GM12878 (cell line): Measurements from ENCODE around the gene NFYA. TPM values are rescaled to one million over a fixed set of nuclear protein-coding genes. Genes with fewer than 3 reads are reported as not detected.
A peak's percentile ranks its signal among the peaks of the same experiment; 100 is the strongest.

Experiments
- ATAC-seq: fragments of 200-7000 bp; cut with Tn5 transposase; 3 replicates; pipeline ENCODE4 v1.9.1; 2020; ENCODE audit warnings: mild to moderate bottlenecking, moderate library complexity
- BruUV-seq: library from RNA; stranded (reverse); fragments of 400-500 nt; replicated peaks from 2 replicates; lab custom pipeline; 2021; lab: Mats Ljungman, UMichigan
- CTCF ChIA-PET: fragments of 300-600 bp; sonication (Branson Sonifier 250); formaldehyde crosslinking; extraction: SDS; loops from one replicate; lab custom pipeline; 2021; ENCODE audit warnings: inconsistent platforms; lab: Yijun Ruan, JAX
- POLR2A ChIA-PET: fragments of 350-600 bp; formaldehyde crosslinking; extraction: SDS; loops from one replicate; lab custom pipeline; 2021; ENCODE audit warnings: inconsistent platforms; lab: Charles Lee
- RAD21 ChIA-PET: fragments of 300-600 bp; sonication (Branson Sonifier 250); formaldehyde crosslinking; loops from one replicate; lab custom pipeline; 2023; ENCODE audit warnings: antibody characterized with exemption; ENCODE audit not compliant: unreplicated experiment; lab: Charles Lee
- SMC1A ChIA-PET: fragments of 300-600 bp; sonication (Branson Sonifier 250); formaldehyde crosslinking; loops from one replicate; lab custom pipeline; 2023; ENCODE audit not compliant: unreplicated experiment, uncharacterized antibody; lab: Charles Lee
- DNase-seq: peaks from one replicate; pipeline ENCODE4 v3.0.0-alpha.2; 2011; ENCODE audit warnings: low read depth, low spot score
- FAIRE-seq: peaks from 3 replicates; lab custom pipeline; 2011; peaks lifted over from hg19 to GRCh38; lab: Jason Lieb, UNC
- H2AFZ ChIP-seq: 2 replicates; pipeline ENCODE4 v1.6.0; 2011; ENCODE audit warnings: low read depth, low read length, control low read depth; ENCODE audit not compliant: control insufficient read depth
- H3K27ac ChIP-seq: 2 replicates; pipeline ENCODE4 v1.5.1; 2011; ENCODE audit warnings: control low read depth; ENCODE audit not compliant: control insufficient read depth, insufficient read depth
- H3K27me3 ChIP-seq, 2 experiments: replicated peaks in 1 of 2; 2 replicates each; pipeline versions ENCODE4 v1.6.0 to v1.6.1; 2011; ENCODE audit warnings: low read length in 1 of 2; ENCODE audit not compliant: control insufficient read depth in 2 of 2, insufficient read depth in 2 of 2
- H3K36me3 ChIP-seq, 2 experiments: 2 replicates each; pipeline ENCODE4 v1.5.1; 2011; ENCODE audit warnings: low read length in 1 of 2; ENCODE audit not compliant: control insufficient read depth in 2 of 2, insufficient read depth in 2 of 2
- H3K4me1 ChIP-seq: 2 replicates; pipeline ENCODE4 v1.6.1; 2011; ENCODE audit warnings: mild to moderate bottlenecking, low read length, moderate library complexity, mixed read lengths; ENCODE audit not compliant: control insufficient read depth, insufficient read depth
- H3K4me2 ChIP-seq: 2 replicates; pipeline ENCODE4 v1.6.0; 2011; ENCODE audit warnings: control low read depth; ENCODE audit not compliant: control insufficient read depth, insufficient read depth
- H3K4me3 ChIP-seq: fragments of 200-600 bp; sonication (generic); 2 replicates; pipeline ENCODE4 v1.5.1; 2016
- H3K79me2 ChIP-seq: 2 replicates; pipeline ENCODE4 v1.6.0; 2011; ENCODE audit warnings: low read length; ENCODE audit not compliant: control insufficient read depth, insufficient read depth
- H3K9ac ChIP-seq: 2 replicates; pipeline ENCODE4 v1.8.0; 2011; ENCODE audit warnings: low read length, control low read depth, mixed read lengths; ENCODE audit not compliant: control insufficient read depth, insufficient read depth
- H3K9me3 ChIP-seq: replicated peaks from 3 replicates; pipeline ENCODE4 v1.5.1; 2011; ENCODE audit warnings: mild to moderate bottlenecking, low read length; ENCODE audit not compliant: control insufficient read depth, insufficient read depth
- H4K20me1 ChIP-seq: 2 replicates; pipeline ENCODE4 v1.6.0; 2011; ENCODE audit not compliant: control insufficient read depth, insufficient read depth
- BCLAF1 ChIP-seq: fragments of 450-650 bp; IDR thresholded peaks from 2 replicates; pipeline ENCODE4 v1.6.1; 2017; ENCODE audit warnings: antibody characterized with exemption, mild to moderate bottlenecking, moderate library complexity
- CEBPB ChIP-seq, 2 experiments: fragments of 150-350 bp in 1 of 2; IDR thresholded peaks; 2 replicates each; pipeline ENCODE4 v1.6.1; 2012 to 2014; ENCODE audit warnings: low read depth in 2 of 2, low read length in 2 of 2, borderline replicate concordance in 1 of 2, inconsistent platforms in 1 of 2
- ETV6 ChIP-seq, 2 experiments: fragments of 450-650 bp in 1 of 2; IDR thresholded peaks in 1 of 2; conservative IDR thresholded peaks in 1 of 2; 2 replicates each; pipeline ENCODE4 v1.6.1; 2014; ENCODE audit warnings: antibody characterized with exemption in 1 of 2, borderline replicate concordance in 1 of 2, low read depth in 1 of 2, mild to moderate bottlenecking in 1 of 2, moderate library complexity in 1 of 2
- HCFC1 ChIP-seq: fragments of 150-350 bp; IDR thresholded peaks from 2 replicates; pipeline ENCODE4 v1.6.1; 2014; ENCODE audit warnings: low read length
- JUND ChIP-seq: IDR thresholded peaks from 2 replicates; pipeline ENCODE4 v1.6.1; 2012; ENCODE audit warnings: low read depth, mild to moderate bottlenecking, low read length, improper control_type of control experiment, moderate library complexity
- MXI1 ChIP-seq: fragments of 150-350 bp; IDR thresholded peaks from 2 replicates; pipeline ENCODE4 v1.6.1; 2011; ENCODE audit warnings: low read depth, mild to moderate bottlenecking, inconsistent platforms, low read length, improper control_type of control experiment
- RCOR1 ChIP-seq: conservative IDR thresholded peaks from 2 replicates; pipeline ENCODE4 v1.6.1; 2012; ENCODE audit warnings: low read depth, low read length, improper control_type of control experiment
- SPI1 ChIP-seq: IDR thresholded peaks from 2 replicates; pipeline ENCODE4 v1.6.1; 2011; ENCODE audit warnings: low read depth, mild to moderate bottlenecking, low read length, moderate library complexity, borderline replicate concordance; ENCODE audit not compliant: insufficient read depth
- TCF3 ChIP-seq: IDR thresholded peaks from 2 replicates; pipeline ENCODE4 v1.6.1; 2012; ENCODE audit warnings: low read depth, mild to moderate bottlenecking, low read length, borderline replicate concordance; ENCODE audit not compliant: insufficient read depth
- WGBS: methylation state at CpG from one replicate; pipeline ENCODE4 v1.1.6; 2016; ENCODE audit warnings: low lambda C conversion rate; ENCODE audit not compliant: insufficient replicate concordance, insufficient coverage; ENCODE audit errors: missing lambda C conversion rate; 5-methylcytosine and 5-hydroxymethylcytosine counted together
- in situ Hi-C: fragments of 300-500 bp; cut with MboI; formaldehyde crosslinking; loops from 9 replicates; pipeline ENCODE4 v1.14.3; 2018; ENCODE audit warnings: mixed read lengths
- intact Hi-C: fragments of 100-400 bp; cut with micrococcal nuclease; formaldehyde crosslinking; loops from one replicate; pipeline ENCODE4 v1.14.2; 2022; ENCODE audit not compliant: unreplicated experiment
- polyA plus RNA-seq, 11 experiments: library from polyadenylated mRNA; depleted of rRNA in 4 of 11; unstranded in 6 of 11; stranded (reverse) in 5 of 11; fragments of >200 nt; fragmentation: Nextera tagmentation in 4 of 11; fragmentation: Illumina TruSeq in 1 of 11; extraction: Ambion mirVana in 4 of 11; extraction: Trizol in 1 of 11; gene quantifications; 1 replicate in 1 of 11; 2 replicates in 10 of 11; pipeline versions ENCODE4 v1.2.1 to v1.2.3, GENCODE V29; 2011 to 2016; ENCODE audit warnings: inconsistent platforms in 2 of 11, missing spikeins in 2 of 11, low read depth in 1 of 11
- total RNA-seq, 4 experiments: library from RNA; depleted of rRNA in 3 of 4; stranded (reverse); fragments of >200 nt in 3 of 4; fragmentation: Illumina TruSeq in 1 of 4; extraction: Trizol in 1 of 4; gene quantifications; 2 replicates each; pipeline versions ENCODE4 v1.2.1 to v1.2.3, GENCODE V29; 2013 to 2021

NFYA gene
- total and polyA plus RNA-seq, 10 of the 15 experiments (the other 5 are each of a cell fraction or from before 2014, with no cell fraction given) = 6.4 to 36.5 (median 19.1) TPM

- no peaks in the 10 kb centered on the region for H3K9me3 ChIP-seq
- no peaks in the 10 kb centered on the region; a peak in 1 of 4 replicates for H3K36me3 ChIP-seq
- H3K4me2 ChIP-seq = no peak overlapping the region
- H3K79me2 ChIP-seq = no peaks in the 10 kb centered on the region
- 75% methylated on average over 5 of the region's 5 CpGs for WGBS
- H3K27me3 ChIP-seq = no peaks in the 10 kb centered on the region
- in situ Hi-C loops = no loop called here
- H3K4me3 ChIP-seq = no peak overlapping the region
- ChIA-PET SMC1A (no interaction called here), POLR2A (no interaction called here), RAD21 (no interaction called here), CTCF (interaction anchor here (1.2 to 1.5 kb wide), 2 partner anchors 12 to 16 kb away, joined by 3 to 5 read pairs; no protein-coding TSS in a partner anchor)
- no peaks in the 10 kb centered on the region for H3K4me1 ChIP-seq
- H3K9ac ChIP-seq = no peak overlapping the region
- H4K20me1 ChIP-seq = no peaks in the 10 kb centered on the region
- DNase-seq (no peak), ATAC-seq (no peak), FAIRE-seq (no peak)
- TF ChIP-seq HCFC1 = no peak
- TF ChIP-seq ETV6 (conservative IDR thresholded peaks at IDR 0.05 in 1 of 2, IDR thresholded peaks at IDR 0.05 in 1 of 2; ENCODE audit: borderline replicate concordance in 1 of 2, low read depth in 1 of 2) = peak in 1 of 2 experiments; percentile 53; a peak in 1 of 4 replicates
- no peak for TF ChIP-seq CEBPB (IDR thresholded peaks at IDR 0.05; ENCODE audit: borderline replicate concordance in 1 of 2, low read depth in 2 of 2, low read length in 2 of 2)
- TF ChIP-seq TCF3 = no peak
- peak; percentile 69 for TF ChIP-seq SPI1
- intact Hi-C loops = no loop called here
- no peak overlapping the region for H2AFZ ChIP-seq
- H3K27ac ChIP-seq = no peak overlapping the region
- TSS peak; percentile 30 for BruUV-seq
Measured at GRCh38 chr6:41051873-41052272, 20.9 kb upstream of the NFYA start.

GRCh38 chr6:41053041-41053440, 19.7 kb upstream of the NFYA start, which contains the start of gene APOBEC2:
Gene APOBEC2, plus strand, starts transcription at chr6:41053202. Its CDS starts 146 bp downstream, at chr6:41053348.
- H3K4me3 ChIP-seq = no peak within 1 kb of the TSS
- no peaks in the 10 kb centered on the region for H4K20me1 ChIP-seq
- no peaks in the 10 kb centered on the region for H3K9me3 ChIP-seq
- no peaks in the 10 kb centered on the region; a peak in 1 of 4 replicates for H3K36me3 ChIP-seq
- intact Hi-C loops = no loop called here
- ATAC-seq = no peak
- H3K9ac ChIP-seq = no peak within 1 kb of the TSS
- CTCF ChIA-PET = interaction anchor here (0.9 to 1.5 kb wide), 5 partner anchors 12 to 17 kb away, joined by 3 to 5 read pairs (median 4); no protein-coding TSS in a partner anchor
- no peaks in the 10 kb centered on the region for H3K4me1 ChIP-seq
- FAIRE-seq = no peak
- no peaks in the 10 kb centered on the region for H3K79me2 ChIP-seq
- POLR2A ChIA-PET = no interaction called here
- BruUV-seq = no TSS peak
- no peak within 1 kb of the TSS for H2AFZ ChIP-seq
- WGBS = 65% methylated on average over 5 of the region's 5 CpGs
- SMC1A ChIA-PET = interaction anchor here (1.0 kb wide), 1 partner anchor 14 kb away, joined by 3 read pairs; the partner anchor contains the start of gene UNC5CL
- RAD21 ChIA-PET = no interaction called here
- no peak within 1 kb of the TSS for H3K27ac ChIP-seq
- H3K4me2 ChIP-seq = no peak within 1 kb of the TSS
- in situ Hi-C loops = no loop called here
- no peak for DNase-seq
- H3K27me3 ChIP-seq = no peaks in the 10 kb centered on the region
- TF ChIP-seq JUND (no peak), MXI1 (no peak), RCOR1 (no peak), BCLAF1 (no peak)
